ENCODE results near the gene DNAJC21.

GRCh38 chr5:34924462-34924765, 4.9 kb upstream of the DNAJC21 start:
- TF ChIP-seq REST (IDR thresholded peaks at IDR 0.05; ENCODE audit: insufficient read depth in 1 of 2, low read depth in 2 of 2, low read length in 2 of 2) = no peak
- TF ChIP-seq POLR2AphosphoS5 (IDR thresholded peaks at IDR 0.05; ENCODE audit: low read depth, low read length) = no peak
- no peak for TF ChIP-seq TAF1 (IDR thresholded peaks at IDR 0.05; ENCODE audit: borderline replicate concordance, insufficient read depth, low read length)
